GM19438 (cell line): ENCODE measurements around the gene USP34.
"Not testable (repeated sequence)": the region's sequence is repeated elsewhere in the genome, so short reads cannot be mapped to it uniquely, and the experiment has no call there.

ENCODE experiments used
- ATAC-seq: cut with Tn5 transposase; IDR thresholded peaks from one replicate; pipeline ENCODE4 v1.9.1; 2021; ENCODE audit warnings: low read depth; ENCODE audit not compliant: unreplicated experiment

The USP34 gene

GRCh38 chr2:61426267-61426897 lies 44.5 kb downstream of the USP34 start:
- ATAC-seq = peak; percentile 59

- no peak for ATAC-seq
Measured at GRCh38 chr2:61425605-61426155, 45.2 kb downstream of the USP34 start.

- no peak for ATAC-seq
Measured at GRCh38 chr2:61423714-61424113, 47.2 kb downstream of the USP34 start.

GRCh38 chr2:61421611-61422010 lies 49.3 kb downstream of the USP34 start:
- ATAC-seq = no peak

DNA sequence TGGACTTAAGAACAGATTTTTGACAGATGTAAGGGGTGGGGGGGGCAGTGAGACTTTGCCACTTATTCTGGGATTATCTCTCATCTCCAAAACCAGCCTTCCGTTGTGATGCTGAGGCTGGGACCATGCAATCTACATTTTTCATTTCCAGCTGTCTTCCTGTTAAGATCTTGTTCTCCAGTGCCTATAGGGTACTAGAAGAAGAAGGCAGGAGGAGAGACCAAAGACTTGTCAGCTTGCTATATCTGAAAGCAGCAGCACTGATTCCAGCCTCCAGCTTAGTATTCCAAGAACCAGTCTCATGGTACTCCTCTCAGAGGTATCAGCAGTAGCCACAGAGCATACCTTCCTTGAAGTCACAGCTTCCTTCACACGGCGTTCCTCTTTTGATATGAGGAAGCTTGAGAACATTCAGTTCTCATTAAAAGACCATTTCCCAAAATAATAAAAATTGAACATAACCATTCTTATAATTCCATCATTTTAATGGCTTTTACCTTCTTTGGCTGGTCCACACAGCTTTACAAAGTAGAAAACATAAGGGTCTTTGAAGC lies 49.8 kb downstream of the USP34 start:
- ATAC-seq = no peak

- ATAC-seq = no peak
Measured at GRCh38 chr2:61419570-61419969, 51.3 kb downstream of the USP34 start.

- no peak for ATAC-seq
Measured at GRCh38 chr2:61419129-61419528, 51.8 kb downstream of the USP34 start.

GRCh38 chr2:61416871-61417645 lies 53.8 kb downstream of the USP34 start:
- ATAC-seq = no peak

GRCh38 chr2:61415265-61415664 lies 55.6 kb downstream of the USP34 start:
- no peak for ATAC-seq

DNA sequence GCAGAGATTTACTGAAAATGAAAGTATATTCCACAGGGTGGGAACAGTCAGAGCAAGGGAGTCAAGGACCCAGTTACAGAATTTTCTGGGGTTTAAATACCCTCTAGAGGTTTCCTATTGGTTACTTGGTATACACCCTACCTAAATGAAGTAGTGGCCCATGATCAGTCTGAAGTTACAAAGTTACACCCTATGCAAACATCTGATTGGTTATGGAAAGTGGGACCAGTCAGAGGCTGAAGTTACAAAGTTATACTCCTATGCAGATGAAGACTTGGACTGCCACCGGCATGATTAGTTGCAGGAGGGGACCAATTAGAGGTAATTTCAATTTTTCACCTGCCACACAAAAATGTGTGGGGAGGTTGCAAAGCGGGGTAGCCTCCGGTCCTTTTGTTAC lies 56.2 kb downstream of the USP34 start:
- no peak for ATAC-seq

- no peak for ATAC-seq
Measured at GRCh38 chr2:61411109-61411508, 59.8 kb downstream of the USP34 start.

GRCh38 chr2:61410185-61410584 lies 60.7 kb downstream of the USP34 start:
- ATAC-seq = no peak

GRCh38 chr2:61405813-61406212 lies 65.1 kb downstream of the USP34 start:
- ATAC-seq = no peak

DNA sequence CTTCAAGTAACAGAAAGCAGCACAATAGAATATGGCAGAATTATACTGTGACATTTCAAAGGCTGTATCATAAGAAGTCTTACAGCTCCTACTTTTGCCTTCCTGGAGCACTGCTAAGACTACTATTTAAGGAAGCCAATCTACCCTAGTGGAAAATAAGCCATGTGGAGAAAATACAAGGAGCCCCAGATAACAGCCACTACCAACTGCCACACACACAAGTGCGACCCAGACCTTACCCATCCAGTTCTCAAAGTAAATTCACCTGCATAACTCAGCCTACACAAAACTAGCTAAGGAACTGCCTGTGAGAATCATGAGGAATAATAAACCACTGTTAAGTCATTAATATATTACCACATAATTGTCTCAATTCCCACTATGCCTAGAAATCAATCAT lies 66.4 kb downstream of the USP34 start:
- no peak for ATAC-seq

DNA sequence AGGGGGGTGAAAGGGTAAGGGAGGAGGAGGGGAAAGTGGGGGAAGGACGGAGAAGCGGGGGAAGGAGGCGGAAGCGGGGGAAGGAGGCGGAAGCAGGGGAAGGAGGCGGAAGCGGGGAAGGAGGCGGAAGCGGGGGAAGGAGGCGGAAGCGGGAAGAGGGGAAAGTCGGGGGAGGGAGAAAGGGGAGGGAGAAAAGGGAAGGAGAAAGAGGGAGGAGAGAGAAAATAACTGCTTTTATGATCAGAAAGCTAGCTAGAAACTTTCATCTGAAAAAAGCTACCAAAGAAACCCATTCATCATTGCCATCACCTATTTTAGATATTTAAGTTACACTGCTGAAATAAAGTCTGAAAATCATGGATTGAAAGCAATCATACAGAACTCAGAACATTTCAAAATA lies 72.5 kb downstream of the USP34 start:
- ATAC-seq = no peak

GRCh38 chr2:61396005-61396404 lies 74.9 kb downstream of the USP34 start:
- ATAC-seq = no peak

GRCh38 chr2:61387588-61387987 lies 83.3 kb downstream of the USP34 start:
- ATAC-seq = not testable (repeated sequence)

DNA sequence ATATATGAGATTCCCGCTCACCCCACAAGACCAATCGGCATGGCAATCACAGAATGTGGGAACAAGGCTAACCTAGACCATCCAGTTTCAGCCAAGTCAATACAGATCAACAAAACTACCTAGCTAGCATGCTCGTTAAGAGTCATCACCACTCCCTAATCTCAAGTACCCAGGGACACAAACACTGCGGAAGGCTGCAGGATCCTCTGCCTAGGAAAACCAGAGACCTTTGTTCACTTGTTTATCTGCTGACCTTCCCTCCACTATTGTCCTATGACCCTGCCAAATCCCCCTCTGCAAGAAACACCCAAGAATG lies 90.0 kb downstream of the USP34 start:
- not testable (repeated sequence) for ATAC-seq

- no peak for ATAC-seq
Measured at GRCh38 chr2:61380056-61380881, 90.6 kb downstream of the USP34 start.

DNA sequence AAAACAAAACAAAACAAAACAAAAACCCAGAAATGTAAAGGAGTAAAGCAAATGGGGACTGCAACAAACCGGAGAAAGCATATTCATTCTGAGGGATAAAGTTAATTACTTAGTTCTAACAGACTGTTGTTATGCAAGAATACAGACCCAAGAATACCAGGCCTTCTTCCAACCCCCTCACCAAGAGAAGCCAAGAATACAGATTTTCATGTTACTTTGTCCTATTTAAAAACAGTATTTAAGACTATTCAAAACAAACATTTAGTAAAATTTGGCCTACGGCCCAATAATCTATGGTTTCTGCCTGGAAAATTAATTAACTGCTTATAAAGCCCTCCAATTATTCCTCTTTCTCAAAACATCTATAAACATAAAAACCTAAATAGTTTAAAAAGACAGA lies 91.4 kb downstream of the USP34 start:
- ATAC-seq = no peak

GRCh38 chr2:61378281-61378680 lies 92.6 kb downstream of the USP34 start:
- no peak for ATAC-seq
